CD8-positive, alpha-beta memory T cell (primary cell): ENCODE data around the gene PSG6. TPM values are rescaled to one million over a fixed set of nuclear protein-coding genes. Genes with fewer than 3 reads are reported as not detected.
"Not testable (repeated sequence)": the region's sequence is repeated elsewhere in the genome, so short reads cannot be mapped to it uniquely, and the experiment has no call there.

Source experiments
- CTCF ChIA-PET: fragments of 350-600 bp; sonication (Branson Sonifier 250); formaldehyde crosslinking; loops from one replicate; lab custom pipeline; 2021; ENCODE audit warnings: antibody characterized with exemption; lab: Charles Lee
- POLR2A ChIA-PET: fragments of 350-600 bp; sonication (Branson Sonifier 250); formaldehyde crosslinking; loops from one replicate; lab custom pipeline; 2021; ENCODE audit warnings: antibody characterized with exemption; lab: Charles Lee
- DNase-seq, 5 donors: peaks; one replicate each; pipeline versions ENCODE4 v3.0.0 to v3.0.0-alpha.2; 2020 to 2022; ENCODE audit warnings: mixed read lengths in 1 of 5
- H3K27ac ChIP-seq: one replicate; pipeline ENCODE4 v1.7.0; 2013; ENCODE audit warnings: low read depth, mild to moderate bottlenecking, low read length, moderate library complexity
- H3K27me3 ChIP-seq: 2 replicates; pipeline ENCODE4 v1.7.0; 2013; ENCODE audit warnings: low read length, mild to moderate bottlenecking; ENCODE audit not compliant: insufficient read depth, poor library complexity, severe bottlenecking
- H3K36me3 ChIP-seq: 2 replicates; pipeline ENCODE4 v1.7.0; 2013; ENCODE audit warnings: mild to moderate bottlenecking, low read length, moderate library complexity; ENCODE audit not compliant: insufficient read depth
- H3K4me1 ChIP-seq: 2 replicates; pipeline ENCODE4 v1.7.0; 2013; ENCODE audit warnings: mild to moderate bottlenecking, low read length, moderate library complexity; ENCODE audit not compliant: insufficient read depth
- H3K4me3 ChIP-seq: 2 replicates; pipeline ENCODE4 v1.7.0; 2013; ENCODE audit warnings: mild to moderate bottlenecking, low read length
- H3K9me3 ChIP-seq: 2 replicates; pipeline ENCODE4 v1.7.0; 2013; ENCODE audit warnings: mild to moderate bottlenecking, low read length
- H3K27ac Mint-ChIP-seq, 8 donors: one replicate each; pipeline ENCODE4 v1.8.0; 2020 to 2021; ENCODE audit warnings: mixed read lengths in 8 of 8, mild to moderate bottlenecking in 6 of 8, inconsistent platforms in 3 of 8, moderate library complexity in 3 of 8
- H3K27me3 Mint-ChIP-seq, 2 donors: one replicate each; pipeline ENCODE4 v1.8.0; 2020 to 2021; ENCODE audit warnings: mixed read lengths in 2 of 2, mild to moderate bottlenecking in 1 of 2, moderate library complexity in 1 of 2
- H3K36me3 Mint-ChIP-seq, 3 donors: one replicate each; pipeline ENCODE4 v1.8.0; 2020 to 2021; ENCODE audit warnings: mixed read lengths in 3 of 3, inconsistent platforms in 1 of 3, mild to moderate bottlenecking in 1 of 3
- H3K4me1 Mint-ChIP-seq, 3 donors: one replicate each; pipeline ENCODE4 v1.8.0; 2020 to 2021; ENCODE audit warnings: mixed read lengths in 3 of 3, inconsistent platforms in 1 of 3, mild to moderate bottlenecking in 1 of 3
- H3K4me3 Mint-ChIP-seq, 7 donors: one replicate each; pipeline ENCODE4 v1.8.0; 2020 to 2021; ENCODE audit warnings: mixed read lengths in 7 of 7, mild to moderate bottlenecking in 6 of 7, moderate library complexity in 4 of 7, inconsistent platforms in 2 of 7
- H3K9me3 Mint-ChIP-seq, 5 donors: one replicate each; pipeline ENCODE4 v1.8.0; 2020 to 2022; ENCODE audit warnings: mixed read lengths in 5 of 5, mild to moderate bottlenecking in 3 of 5, moderate library complexity in 2 of 5, inconsistent platforms in 1 of 5
- polyA plus RNA-seq: library from polyadenylated mRNA; unstranded; fragments of 300-500 nt; fragmentation: Illumina TruSeq; gene quantifications from one replicate; pipeline ENCODE4 v1.2.3, GENCODE V29; 2021
- total RNA-seq, 2 experiments: library from RNA; stranded (reverse); gene quantifications; one replicate each; pipeline ENCODE4 v1.2.3, GENCODE V29; 2021

Gene PSG6
- total and polyA plus RNA-seq, 3 experiments from 2014 or later: not detected

DNA sequence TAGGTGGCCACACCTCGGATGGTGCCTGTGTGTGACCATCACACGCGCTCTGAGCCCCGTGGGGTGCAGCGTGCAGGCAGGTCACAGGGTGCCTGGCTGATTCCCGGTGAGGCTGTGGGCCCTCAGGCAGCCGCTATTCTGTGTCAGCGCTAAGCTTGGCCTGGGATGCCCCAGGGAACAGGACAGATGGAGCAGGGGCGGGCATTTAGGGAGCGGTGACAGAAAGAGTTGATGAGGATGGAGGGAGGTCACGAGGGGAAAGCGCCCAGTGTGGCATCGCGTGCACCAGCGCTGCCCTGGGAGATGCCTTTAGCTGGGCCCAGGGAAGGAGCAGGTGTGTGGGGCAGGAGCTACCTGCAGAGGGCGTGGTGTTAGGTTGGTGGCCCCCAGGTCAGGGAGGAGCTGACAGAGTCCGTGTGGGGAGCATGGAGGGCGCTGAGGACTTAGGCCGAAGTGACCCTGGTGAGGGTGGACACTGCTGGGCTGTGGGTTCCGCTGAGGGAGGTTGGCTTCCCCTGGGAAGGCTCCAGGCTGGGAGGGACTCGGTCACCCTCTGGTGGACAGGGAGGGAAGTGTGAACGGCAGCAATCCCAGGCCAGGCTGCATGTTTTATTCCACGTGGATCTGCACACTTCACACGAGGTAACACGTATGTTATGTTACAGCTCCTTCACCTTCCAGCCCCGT is 1.5 kb upstream of the PSG6 start:
- H3K4me1 Mint-ChIP-seq, CTCF ChIA-PET, H3K4me1 ChIP-seq, H3K4me3 Mint-ChIP-seq, DNase-seq, H3K27me3 ChIP-seq, POLR2A ChIA-PET, H3K27ac Mint-ChIP-seq, H3K27ac ChIP-seq, H3K9me3 Mint-ChIP-seq, H3K36me3 ChIP-seq, H3K9me3 ChIP-seq, H3K36me3 Mint-ChIP-seq, H3K4me3 ChIP-seq: not testable (repeated sequence)
- peaks cover 9 to 10% of the 10 kb centered on the region in 2 donors for H3K27me3 Mint-ChIP-seq

DNA sequence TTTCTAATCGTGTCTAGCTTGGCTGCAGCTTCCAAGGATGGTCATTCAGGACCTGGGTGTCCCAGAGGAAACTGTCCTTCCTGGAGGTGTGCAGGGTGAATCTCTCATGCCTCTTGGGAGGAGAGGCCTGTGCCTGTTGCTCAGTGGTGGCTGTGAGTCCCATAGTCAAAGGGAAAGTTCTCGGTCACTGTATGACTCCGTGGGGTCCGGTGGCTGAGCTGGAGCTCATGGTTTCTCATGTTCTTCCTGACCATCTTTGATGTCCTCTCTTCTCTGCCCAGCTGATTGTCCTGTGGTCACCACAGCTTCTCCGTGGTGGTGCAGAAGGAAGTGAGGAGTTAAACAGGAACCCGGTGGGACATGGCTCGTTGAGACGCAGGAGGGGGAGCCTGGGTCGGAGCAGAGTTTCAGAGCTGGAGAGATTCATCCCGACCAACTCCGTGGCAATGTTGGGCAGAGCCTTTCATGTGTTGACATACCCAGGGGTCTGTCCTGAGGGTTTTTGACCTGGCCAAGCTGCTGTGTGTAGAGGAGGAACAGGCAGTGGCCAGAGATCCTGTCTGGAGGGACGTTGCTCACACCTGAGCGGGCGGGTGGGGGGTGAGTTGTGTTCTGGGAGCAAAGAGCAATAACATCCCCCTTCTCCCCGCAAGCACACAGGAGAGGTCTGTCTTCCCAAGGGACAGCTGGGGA is 829 bp upstream of the PSG6 start:
- H3K4me1 Mint-ChIP-seq, H3K9me3 ChIP-seq, H3K36me3 Mint-ChIP-seq, H3K27me3 Mint-ChIP-seq, H3K36me3 ChIP-seq, H3K4me3 ChIP-seq, POLR2A ChIA-PET, H3K4me1 ChIP-seq, H3K27me3 ChIP-seq, DNase-seq, H3K9me3 Mint-ChIP-seq, H3K4me3 Mint-ChIP-seq, H3K27ac ChIP-seq, CTCF ChIA-PET: not testable (repeated sequence)
- peak overlapping the region in 1 of 8 donors; percentile 67 for H3K27ac Mint-ChIP-seq

DNA sequence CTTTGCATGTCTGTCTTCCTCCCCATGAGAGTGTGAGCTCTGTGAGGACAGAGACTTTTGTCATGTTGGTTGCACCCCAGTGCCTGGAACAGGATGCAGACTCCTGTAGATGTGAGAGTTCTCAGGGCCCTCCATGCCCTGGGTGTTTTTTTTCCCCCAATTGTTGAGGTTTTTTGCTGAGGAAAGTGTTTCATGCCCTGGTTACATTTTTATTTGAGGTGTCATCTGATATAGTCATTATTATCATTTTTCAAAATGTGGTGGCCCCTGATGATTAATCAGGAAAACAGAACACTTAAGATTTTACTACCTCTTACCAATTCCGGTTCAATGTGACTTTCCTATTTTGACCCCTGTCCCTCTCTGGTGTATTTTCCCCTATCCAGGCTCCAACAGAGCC is 763 bp downstream of the PSG6 start:
- CTCF ChIA-PET, H3K27ac Mint-ChIP-seq, H3K27me3 ChIP-seq, H3K36me3 ChIP-seq, H3K27me3 Mint-ChIP-seq, H3K9me3 ChIP-seq, H3K9me3 Mint-ChIP-seq, H3K27ac ChIP-seq, H3K4me1 Mint-ChIP-seq, DNase-seq, H3K4me1 ChIP-seq, H3K4me3 ChIP-seq, POLR2A ChIA-PET, H3K4me3 Mint-ChIP-seq, H3K36me3 Mint-ChIP-seq: not testable (repeated sequence)

DNA sequence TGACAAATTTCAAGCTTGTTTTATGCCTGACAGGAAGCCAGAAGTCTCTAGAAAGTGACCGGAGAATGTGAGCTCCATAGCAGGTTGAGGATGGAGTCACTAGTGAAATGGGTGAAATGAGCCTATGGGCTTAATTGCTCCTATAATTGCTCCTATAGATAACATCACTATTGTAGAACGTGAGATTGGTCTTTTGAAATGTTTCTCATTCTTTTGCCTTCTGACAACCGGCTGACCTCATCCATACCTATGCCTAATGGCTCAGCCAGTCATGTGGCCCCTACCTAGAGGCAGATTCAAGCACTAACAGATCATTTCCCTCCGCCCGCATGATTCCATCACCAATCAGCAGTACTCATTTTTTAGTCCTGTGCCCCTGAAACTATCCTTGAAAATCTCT is 4.2 kb downstream of the PSG6 start:
- H3K4me3 Mint-ChIP-seq, H3K9me3 Mint-ChIP-seq, H3K9me3 ChIP-seq, H3K4me1 Mint-ChIP-seq, POLR2A ChIA-PET, H3K27me3 ChIP-seq, CTCF ChIA-PET, H3K4me3 ChIP-seq, H3K27ac Mint-ChIP-seq, H3K36me3 Mint-ChIP-seq, H3K4me1 ChIP-seq, H3K36me3 ChIP-seq, DNase-seq, H3K27ac ChIP-seq: not testable (repeated sequence)
- peaks cover 4 to 10% of the 10 kb centered on the region in 2 donors for H3K27me3 Mint-ChIP-seq

DNA sequence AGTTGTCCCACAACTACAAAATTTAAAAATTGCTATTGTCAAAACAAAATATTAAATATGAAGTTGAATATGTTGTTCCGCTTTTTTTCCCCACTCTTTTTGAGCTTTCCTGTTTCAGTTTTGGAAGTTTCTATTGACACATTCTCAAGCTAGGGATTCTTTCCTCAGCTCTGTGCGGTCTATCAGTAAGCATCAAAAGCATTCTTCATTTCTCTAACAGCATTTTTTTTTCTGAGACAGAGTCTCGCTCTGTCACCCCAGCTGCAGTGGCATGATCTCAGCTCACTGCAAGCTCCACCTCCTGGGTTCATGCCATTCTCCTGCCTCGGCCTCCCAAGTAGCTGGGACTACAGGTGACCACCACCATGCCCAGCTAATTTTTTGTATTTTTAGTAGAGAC is 4.8 kb downstream of the PSG6 start:
- not testable (repeated sequence) for DNase-seq

DNA sequence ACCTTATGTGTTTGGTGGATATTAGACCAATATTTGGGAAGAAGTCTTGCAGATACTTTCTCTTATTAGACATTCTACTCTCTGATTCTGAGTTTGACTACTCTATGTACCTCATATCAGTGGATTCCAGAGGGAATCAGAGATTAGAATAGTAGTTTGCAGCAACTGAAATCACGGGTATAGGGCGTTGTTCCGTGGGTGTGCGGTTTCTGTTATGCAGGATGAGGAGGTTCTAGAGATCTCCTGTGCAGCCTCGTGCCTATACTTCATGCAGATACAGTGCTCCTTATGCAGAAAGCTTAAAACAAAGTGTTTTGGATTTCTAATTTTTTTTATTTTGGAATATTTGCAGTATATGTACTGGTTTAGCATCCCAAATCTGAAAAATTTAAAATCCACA is 6.0 kb downstream of the PSG6 start:
- H3K4me3 Mint-ChIP-seq, H3K4me3 ChIP-seq, CTCF ChIA-PET, POLR2A ChIA-PET, H3K4me1 Mint-ChIP-seq, H3K27ac Mint-ChIP-seq, H3K27me3 Mint-ChIP-seq, DNase-seq, H3K9me3 ChIP-seq, H3K9me3 Mint-ChIP-seq, H3K4me1 ChIP-seq, H3K27ac ChIP-seq, H3K27me3 ChIP-seq, H3K36me3 ChIP-seq, H3K36me3 Mint-ChIP-seq: not testable (repeated sequence)

More for the DNA sequence above, 4.8 kb downstream of the PSG6 start:
- H3K27ac Mint-ChIP-seq, H3K4me1 Mint-ChIP-seq, H3K27ac ChIP-seq, H3K9me3 Mint-ChIP-seq, CTCF ChIA-PET, H3K27me3 ChIP-seq, H3K36me3 ChIP-seq, H3K27me3 Mint-ChIP-seq, H3K4me3 ChIP-seq, H3K9me3 ChIP-seq, H3K4me1 ChIP-seq, H3K4me3 Mint-ChIP-seq, H3K36me3 Mint-ChIP-seq, POLR2A ChIA-PET: not testable (repeated sequence)

DNA sequence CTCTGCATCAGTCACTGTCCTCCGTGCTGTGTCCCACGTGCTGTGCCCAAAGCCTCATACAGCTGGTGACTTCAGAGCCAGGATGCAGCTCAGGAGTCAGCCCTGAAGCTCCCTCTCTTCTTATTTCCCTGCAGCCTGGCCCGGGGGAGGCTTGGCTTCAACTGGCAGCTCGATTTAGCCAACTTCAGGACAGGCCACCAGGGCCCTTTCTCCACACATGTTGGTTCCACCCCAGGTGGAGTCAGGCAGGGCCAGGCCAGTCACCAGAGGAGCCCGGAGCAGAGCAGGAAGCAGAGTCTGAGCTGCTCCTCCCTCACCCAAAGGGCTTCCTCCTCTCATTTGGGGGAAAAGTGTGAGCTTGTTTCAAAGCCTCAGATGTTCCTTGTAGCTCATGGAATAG is 11.5 kb downstream of the PSG6 start:
- H3K36me3 Mint-ChIP-seq, H3K4me1 Mint-ChIP-seq, CTCF ChIA-PET, H3K4me3 Mint-ChIP-seq, H3K4me1 ChIP-seq, H3K27me3 ChIP-seq, DNase-seq, H3K27ac ChIP-seq, H3K4me3 ChIP-seq, H3K27ac Mint-ChIP-seq, H3K36me3 ChIP-seq, POLR2A ChIA-PET, H3K9me3 Mint-ChIP-seq, H3K9me3 ChIP-seq: not testable (repeated sequence)
- H3K27me3 Mint-ChIP-seq: peaks cover 13% of the 10 kb centered on the region in 2 donors

DNA sequence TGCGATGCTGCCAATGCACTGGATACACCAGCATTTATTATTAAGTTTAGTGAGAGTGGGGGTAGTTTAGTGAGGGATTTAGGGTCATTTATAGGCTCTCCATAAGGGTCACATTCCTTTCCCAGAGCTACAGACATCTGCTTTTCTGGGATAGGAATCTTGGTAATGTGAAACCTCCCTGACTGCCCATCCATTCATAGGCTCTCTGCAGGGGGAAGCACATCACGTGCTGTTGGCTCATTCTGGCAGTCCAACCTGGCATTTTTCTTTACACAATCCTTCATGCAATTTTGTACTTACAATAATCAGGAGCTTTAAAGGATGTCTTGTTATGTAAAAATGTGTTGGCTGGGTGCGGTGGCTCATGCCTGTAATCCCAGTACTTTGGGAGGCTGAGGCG is 17.1 kb downstream of the PSG6 start:
- H3K4me3 ChIP-seq, H3K27me3 ChIP-seq, DNase-seq, H3K36me3 Mint-ChIP-seq, H3K4me1 Mint-ChIP-seq, H3K27ac Mint-ChIP-seq, H3K9me3 ChIP-seq, H3K4me1 ChIP-seq, CTCF ChIA-PET, POLR2A ChIA-PET, H3K27ac ChIP-seq, H3K36me3 ChIP-seq, H3K4me3 Mint-ChIP-seq: not testable (repeated sequence)
- peaks cover 18 to 19% of the 10 kb centered on the region in 2 donors for H3K27me3 Mint-ChIP-seq
- H3K9me3 Mint-ChIP-seq: peaks cover 0 to 12% (median 8%) of the 10 kb centered on the region in 5 donors
